GM18858 (cell line): Measurements from ENCODE around the gene PSMD1.
"Not testable (repeated sequence)": the region's sequence is repeated elsewhere in the genome, so short reads cannot be mapped to it uniquely, and the experiment has no call there.

ENCODE experiments used
- ATAC-seq: cut with Tn5 transposase; IDR thresholded peaks from one replicate; pipeline ENCODE4 v1.9.1; 2021; ENCODE audit not compliant: unreplicated experiment

Gene PSMD1

DNA sequence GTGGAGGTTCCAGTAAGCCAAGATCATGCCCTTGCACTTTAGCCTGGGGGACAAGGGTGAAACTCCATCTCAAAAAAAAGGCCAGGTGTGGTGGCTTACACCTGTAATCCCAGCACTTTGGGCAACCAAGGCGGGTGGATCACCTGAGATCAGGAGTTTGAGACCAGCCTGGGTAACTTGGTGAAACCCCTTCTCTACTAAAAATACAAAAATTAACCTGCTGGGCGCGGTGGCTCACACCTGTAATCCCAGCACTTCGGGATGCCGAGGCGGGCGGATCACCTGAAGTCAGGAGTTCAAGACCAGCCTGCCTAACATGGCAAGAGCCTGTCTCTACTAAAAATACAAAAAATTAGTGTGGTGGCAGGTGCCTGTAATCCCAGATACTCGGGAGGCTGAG, 84.1 kb downstream of the PSMD1 start:
- not testable (repeated sequence) for ATAC-seq

DNA sequence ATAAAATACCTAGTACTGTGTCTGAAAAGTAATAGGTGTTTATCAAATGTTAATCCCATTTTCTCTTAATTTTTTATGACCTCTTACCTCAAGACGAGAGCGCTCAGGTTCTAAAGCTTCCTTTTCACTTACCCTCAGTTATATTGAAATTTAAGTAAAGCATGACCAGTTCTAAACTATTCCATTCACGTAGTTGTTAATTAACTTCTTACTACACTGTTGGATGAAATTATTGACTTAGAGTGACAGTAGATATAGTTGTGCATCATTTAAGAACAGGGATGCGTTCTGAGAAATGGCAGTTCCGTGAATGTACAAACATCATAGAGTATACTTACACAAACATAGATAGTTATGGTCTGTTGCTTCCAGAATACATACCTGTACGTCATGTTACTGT, 88.2 kb downstream of the PSMD1 start:
- ATAC-seq: no peak

DNA sequence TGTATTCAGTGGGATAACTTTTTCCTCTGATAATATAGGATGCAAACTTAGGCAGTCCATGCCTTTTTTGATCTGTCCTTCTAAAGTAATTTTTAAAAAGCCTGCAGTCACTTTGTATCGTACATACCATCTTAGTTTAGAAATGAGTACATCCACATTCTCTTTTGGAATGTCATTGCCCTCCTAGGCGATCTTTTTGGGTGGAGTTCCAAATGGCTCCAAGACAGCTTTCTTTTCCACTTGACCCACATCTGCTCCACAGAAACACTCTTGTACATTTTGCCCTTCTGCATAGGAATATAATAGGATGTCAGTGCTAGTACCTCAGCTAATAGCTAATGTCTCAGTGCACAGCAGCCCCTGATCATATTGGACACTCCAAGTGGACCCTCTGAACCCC, 90.0 kb downstream of the PSMD1 start:
- no peak for ATAC-seq

DNA sequence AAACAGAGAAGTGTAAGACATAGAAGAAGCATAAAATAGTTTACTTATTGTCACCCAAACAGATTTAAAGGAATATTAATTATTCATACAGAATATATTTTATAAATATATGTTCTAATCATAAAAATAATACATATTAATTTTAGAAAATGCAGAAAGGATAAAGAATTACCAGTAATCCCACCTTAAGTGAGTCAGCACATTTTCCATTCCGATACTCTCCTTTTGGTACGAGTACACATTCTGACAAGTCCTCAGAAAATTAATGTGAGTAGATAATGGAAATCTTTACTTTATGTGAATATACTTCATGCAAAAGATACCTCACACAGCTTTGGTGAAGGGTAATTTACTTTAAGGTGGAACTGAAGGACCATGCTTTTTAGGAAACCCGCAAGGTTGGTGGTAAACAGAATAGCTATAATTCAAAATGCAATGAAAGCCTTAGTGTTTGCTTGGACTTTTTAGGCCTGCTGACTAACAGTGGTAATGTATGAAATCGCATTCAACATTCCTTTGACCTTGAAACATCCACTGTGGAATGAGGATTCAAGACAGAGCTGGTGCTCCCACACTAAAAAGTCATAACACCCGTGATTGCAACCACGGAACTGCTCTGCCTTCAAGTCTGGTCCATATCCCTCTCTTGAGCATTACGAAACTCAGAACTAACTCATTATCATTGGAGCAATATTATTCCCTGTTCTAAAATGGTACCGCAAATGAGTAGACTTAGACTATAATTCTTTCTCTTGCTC, 96.3 kb downstream of the PSMD1 start:
- no peak for ATAC-seq

DNA sequence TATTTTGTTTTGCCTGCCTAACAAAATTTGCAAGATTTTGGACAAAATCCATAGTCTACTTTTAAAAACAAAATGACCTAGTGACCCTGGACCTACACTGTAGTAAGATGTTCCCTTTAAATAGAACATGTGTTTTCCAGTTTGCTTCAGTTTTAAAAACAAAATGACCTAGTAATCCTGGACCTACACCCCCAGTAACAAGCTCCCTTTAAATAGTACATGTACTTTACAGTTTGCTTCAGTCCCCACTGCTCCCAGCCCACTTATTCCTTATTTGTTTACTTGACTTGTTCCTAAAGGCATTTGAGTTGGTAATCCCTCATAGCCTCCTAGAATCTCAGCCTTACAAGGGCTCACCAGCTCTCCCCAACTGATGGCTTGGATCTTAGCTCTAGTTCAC, 102.6 kb downstream of the PSMD1 start:
- no peak for ATAC-seq

DNA sequence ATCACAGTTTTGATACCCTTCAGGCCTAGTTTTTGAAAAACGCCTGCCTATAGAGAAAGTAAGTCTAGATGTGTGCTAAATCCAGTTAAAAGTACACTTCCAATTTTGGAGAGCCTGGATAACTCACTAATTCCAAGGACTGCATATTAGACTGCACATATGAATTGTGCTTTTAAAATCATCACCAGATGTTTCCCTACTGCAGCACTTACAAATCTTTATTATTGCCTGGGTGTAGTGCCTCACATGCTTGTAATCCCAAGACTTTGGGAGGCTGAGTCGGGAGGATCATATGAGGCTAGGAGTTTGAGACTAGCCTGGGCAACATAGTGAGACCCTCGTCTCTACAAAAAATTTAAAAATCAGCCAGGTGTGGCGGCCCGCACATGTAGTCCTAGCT, 104.0 kb downstream of the PSMD1 start:
- no peak for ATAC-seq

DNA sequence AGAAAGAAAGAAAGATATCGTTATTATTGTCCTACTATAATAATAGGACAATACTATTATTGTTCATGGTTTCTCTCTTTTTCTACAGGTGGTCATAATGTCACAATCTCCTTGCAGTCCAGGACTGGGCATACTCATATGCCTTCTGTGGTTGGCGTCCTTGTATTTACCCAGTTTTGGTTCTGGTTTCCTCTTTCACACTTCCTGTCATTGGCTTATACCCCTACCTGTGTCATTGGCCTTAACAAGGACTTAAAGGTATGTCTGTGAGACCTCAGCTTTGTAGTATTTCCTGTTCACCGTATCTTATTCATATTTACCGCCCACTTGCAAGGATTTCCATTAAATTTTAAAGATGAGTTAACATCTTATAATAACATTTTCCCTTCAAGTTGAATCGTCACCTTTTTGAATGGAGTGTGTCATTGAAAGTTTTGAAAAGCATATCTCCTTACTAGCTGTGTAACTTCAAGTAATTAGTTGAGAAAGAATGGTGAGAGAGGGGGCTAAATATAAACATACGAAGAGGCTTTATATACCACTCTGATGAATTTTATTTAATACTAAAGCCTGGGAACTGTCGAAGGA, 104.7 kb downstream of the PSMD1 start:
- no peak for ATAC-seq

DNA sequence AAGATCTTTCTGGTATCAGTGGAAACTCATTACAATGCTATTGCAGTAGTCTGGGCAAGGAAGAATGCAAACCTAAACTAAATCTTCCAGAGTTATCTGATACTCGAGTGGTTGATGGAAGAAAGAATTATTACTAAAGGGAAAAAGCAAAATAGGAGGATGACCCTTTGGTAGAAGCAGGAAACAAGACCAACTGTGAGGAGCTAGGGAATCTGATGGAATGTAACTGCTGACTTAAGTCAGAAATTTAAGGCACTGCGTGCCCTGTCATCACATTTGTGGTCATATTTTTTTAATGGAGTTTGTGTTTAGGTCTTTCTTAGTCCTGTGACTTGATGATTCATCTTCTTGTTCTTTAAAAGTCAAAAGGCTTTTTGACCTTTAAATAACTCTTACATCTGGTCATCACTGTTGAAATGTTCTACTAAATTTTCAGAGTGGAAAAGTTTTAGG, 105.2 kb downstream of the PSMD1 start:
- no peak for ATAC-seq

DNA sequence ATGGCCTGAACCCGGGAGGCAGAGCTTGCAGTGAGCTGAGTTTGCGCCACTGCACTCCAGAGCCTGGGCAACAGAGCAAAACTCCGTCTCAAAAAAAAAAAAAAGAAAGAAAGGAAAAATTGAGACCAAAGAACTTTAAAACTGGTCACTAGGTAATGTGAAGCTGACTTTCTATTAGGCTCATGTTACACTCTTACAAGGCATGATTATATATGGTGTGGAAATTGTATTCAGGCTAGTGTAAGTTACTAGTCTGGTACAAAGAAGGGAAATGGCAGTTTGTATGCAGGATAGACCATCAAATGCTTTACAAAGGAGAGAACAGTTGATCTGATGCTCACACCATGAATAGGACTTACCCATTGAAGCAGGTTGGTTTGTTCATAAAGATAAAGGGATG, 106.3 kb downstream of the PSMD1 start:
- no peak for ATAC-seq

DNA sequence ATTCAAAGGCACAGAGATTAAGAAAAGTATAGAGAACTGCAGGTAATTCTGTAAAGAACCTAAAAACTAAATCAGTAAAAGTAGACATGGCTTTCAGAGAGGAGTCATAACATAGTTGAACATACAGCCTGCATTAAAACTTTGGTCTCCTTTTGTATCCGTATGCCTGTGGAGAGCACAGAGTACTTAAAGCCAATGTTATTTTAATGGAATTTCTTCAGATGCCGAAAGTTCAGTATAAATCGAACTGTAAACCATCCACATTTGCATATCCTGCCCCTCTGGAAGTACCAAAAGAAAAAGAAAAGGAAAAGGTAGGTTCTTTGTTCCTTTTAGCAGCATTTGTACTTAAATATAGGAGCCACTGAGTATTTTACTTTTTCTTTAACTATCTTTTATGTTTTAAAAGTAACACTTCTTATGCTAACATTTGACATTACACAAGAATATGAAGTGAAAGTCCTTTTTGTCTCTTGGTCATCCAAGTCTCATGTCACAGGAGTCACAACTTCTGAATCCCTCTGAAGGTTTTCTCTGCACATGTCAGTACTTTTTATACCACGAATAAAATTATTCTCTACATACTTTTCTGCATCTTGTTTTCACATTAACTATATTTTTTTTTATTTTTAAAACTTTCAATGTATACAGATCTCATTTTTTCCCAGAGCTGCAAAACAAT, 106.9 kb downstream of the PSMD1 start:
- no peak for ATAC-seq

DNA sequence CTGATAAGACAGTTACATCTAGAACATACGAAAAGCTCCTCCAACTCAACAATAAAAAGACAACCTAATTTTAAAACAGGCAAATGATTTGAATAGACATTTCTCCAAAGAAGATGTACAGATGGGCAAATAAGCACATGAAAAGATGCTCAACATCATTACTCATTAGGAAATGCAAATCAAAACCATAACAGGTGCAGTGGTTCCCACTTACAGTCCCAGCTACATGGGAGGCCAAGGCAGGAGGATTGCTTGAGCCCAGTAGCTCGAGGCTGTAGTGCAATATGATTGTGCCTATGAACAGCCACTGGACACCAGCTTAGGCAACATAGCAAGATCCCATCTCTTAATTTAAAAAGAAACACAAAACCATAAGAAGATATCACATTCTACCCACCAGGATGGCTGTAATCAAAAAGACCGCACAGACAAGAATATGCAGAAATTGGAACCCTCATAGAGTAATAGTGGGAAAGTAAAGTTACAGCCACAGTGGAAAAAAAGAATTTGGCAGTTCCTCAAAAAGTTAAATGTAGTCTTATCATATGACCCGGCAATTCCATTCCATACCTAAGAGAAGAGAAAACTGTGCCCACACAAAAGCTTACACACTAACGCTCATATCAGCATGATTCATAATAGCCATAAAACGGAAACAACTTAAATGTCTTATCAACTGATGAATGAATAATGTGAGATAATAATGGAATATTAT, 111.2 kb downstream of the PSMD1 start:
- no peak for ATAC-seq

DNA sequence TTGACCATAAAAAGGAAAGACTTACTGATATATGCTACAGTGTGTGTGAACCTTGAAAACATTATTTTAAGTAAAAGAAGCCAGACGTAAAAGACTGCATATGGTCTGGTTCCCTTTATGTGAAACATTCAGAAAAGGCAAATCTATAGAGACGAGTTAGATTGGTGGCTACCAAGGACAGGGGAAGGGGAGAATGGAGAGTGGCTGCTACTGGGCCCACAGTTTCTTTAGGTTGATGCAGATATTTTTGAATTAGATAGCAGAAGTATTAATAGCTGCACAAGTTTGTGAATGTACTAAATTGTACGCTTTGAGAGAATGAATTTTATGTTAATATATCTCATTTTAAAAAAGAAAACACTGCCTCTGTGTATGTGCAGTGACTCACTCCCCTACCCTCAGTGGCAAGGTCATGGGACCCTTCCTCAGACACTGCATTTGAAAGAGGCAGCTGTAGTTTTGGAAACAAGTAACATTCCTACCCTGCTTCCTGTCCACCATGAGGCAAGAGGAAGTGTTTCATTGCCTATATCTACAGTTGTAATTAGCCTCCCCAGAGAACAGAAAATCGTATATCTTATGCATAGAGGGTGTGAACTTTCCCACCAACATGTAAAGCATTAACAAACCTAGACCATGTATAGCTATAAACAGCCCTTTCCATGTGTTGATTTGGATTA, 111.9 kb downstream of the PSMD1 start:
- no peak for ATAC-seq

DNA sequence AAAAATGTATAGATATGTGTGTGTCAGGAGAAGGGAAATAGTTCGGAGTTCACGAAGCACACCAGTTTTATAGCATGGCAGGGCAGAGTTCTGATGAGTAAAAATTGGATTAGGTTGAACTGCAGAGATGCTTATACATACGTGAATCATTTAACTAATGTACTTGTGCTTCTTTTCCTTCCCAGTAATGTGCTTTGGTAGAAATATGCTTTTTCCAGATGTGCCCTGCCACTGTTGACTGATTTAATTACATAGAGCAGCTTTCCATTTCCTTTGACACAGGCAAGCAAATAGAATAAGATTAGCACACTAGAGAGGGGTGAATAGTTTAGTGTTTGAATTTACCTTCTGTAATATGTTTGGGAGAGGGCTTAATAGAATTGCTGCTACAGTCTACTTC, 112.8 kb downstream of the PSMD1 start:
- no peak for ATAC-seq

DNA sequence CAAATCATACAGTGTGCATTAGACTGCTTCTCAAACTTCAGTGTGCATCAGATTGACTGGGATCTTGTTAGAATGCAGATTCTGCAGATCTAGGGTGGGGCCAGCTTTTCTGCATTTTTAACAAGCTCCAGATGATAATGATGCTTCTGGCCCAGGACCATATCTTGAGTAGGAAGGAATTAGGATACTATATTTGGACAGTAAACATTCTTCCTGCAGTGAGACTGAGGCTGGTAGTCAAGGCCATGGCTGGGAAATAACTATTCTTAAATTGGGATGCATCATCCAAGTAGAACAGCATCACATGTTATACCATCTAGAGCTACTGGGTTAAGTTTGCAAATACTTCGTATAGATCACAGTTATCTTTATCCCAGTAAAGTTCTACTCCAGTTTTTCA, 113.4 kb downstream of the PSMD1 start:
- no peak for ATAC-seq

DNA sequence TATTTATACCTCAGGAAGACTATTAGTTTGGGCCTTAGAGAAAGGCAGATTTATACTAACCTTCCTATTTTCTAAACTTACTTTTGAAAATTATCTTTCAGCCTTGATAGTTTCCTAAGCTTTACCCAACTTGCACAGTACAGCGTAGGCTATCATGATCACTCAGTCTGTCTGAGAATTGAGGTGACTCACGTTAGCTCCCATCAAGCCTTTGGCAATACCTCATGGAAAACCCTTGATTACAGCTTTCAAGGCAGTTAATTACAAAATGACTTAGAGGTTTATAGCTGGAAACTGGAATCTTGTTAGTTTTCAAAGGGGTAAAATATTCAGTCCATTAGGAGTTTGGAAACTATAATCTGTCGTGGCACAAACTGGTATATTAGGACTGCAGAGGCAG, 115.4 kb downstream of the PSMD1 start:
- ATAC-seq: no peak

DNA sequence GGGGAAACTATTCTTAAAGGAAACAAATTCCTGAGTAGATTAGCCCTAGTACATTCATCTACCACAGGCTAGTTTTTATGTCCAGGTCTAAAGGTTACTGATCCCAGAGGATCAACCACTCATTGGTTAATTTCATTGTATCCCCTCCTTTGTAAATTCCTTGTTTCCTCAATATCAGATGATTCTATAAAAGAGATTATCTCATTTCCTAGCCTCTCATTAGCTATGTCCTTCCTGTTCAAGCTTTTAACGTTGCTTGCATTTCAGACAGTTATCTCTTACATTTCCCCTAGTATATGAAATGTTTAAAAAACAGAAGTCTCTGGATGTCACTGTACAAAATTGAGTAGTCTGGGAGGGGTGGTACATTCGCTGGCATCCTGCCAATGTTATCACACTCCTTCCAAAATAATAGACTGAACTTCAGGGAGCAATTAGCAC, 117.6 kb downstream of the PSMD1 start:
- ATAC-seq: no peak

DNA sequence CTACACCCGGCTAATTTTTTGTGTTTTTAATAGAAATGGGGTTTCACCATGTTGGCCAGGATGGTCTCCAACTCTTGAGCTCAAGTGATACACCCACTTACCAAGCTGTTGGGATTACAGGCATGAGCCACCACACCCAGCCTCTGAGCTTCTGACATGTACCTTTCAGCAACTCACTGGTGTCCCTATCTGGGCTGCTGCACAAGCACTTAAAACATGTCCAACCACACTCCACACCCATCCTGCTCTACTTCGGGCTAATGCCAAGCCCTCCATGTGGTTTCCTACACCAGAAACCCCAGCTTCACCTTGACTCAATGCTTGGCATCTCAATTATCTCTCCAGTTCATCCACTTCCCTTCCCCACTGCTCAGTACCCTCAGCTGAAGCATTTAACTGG, 119.4 kb downstream of the PSMD1 start:
- no peak for ATAC-seq

DNA sequence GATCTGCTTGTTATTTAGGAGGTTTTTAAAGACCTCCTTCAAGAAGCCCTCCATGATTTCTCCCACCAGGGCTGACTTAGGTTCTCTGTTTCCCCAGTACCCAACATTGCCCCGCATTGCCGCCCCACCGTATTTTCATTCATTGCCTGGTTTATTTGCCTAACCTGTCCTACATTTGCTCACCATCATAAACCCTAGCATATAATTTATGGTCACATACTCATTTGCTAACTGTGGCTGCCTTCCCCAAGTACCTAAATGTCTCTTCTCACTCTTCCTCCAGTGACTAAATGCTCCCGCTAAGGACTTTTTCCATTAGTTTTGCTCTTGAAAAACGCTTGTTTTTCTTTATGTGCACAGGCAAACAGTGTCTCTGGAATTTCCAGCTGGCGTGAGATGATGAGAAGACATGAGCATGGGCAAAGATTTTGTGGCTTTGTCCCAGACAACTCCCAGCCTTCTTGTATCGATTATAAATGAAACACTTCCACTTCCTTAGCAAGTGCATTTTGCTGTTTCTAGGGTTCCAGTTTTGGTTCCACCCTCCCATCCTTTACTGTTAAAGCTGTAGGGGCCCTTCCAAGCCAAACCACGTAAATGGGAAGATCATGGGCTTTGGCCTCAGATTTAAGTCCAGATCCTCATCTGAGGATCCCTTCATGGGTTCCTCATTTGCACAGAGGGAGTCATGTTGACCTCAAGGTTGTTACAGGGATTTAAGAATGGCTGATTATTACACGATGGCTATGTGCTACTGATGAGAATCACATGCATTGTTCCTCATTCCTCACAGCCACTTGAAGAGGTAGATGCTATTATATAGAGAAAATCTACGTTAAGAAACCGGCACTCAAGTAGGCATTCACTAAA, 120.7 kb downstream of the PSMD1 start:
- no peak for ATAC-seq

DNA sequence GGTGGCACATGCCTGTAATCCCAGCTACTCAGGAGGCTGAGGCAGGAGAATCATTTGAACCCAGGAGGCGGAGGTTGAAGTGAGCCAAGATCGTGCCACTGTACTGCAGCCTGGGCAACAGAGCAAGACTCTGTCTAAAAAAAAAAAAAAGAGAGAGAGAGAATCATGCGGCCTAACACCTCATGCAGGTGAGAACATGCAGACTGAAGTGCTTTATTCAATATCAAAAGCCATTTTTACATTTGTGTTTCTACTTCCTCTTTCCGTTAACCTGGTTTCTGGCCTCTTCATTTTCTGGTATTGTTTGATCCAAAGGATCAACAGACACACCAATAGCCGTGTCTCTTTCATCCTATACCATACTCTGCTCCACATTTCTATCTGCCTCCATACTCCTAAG, 122.1 kb downstream of the PSMD1 start:
- ATAC-seq: not testable (repeated sequence)

DNA sequence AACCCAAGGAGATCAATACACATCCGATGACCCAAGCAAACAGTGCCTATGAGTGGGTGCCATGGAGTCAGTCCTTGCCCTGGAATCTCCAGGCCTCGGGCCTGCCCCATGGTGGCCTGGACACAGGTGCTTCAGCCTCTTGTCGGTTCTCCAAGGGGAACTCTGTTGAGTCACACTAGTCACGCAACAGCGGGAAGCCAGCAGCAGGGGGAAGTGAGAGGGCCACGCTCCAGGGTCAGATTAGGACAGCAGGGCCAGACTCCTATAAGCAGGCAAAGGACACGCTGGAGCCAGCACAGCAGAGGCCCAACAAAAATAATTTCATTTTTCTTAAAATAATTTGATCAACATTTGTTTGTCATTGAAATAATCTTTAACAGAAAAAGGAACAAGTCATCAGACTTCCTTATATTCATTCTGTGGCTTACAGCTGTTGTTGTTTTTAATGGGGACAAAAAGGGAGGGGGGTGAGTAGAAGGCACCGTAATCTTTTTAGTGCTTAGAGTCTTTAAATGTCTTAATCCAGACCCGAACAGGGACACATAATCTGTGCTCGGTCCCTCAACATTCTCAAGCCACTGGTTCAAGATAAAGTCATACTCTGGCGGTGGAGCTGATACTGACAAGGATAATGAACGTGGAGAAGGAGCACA, 125.3 kb downstream of the PSMD1 start:
- ATAC-seq: no peak
